ENCODE data around the gene IBA57.

The IBA57 gene

DNA sequence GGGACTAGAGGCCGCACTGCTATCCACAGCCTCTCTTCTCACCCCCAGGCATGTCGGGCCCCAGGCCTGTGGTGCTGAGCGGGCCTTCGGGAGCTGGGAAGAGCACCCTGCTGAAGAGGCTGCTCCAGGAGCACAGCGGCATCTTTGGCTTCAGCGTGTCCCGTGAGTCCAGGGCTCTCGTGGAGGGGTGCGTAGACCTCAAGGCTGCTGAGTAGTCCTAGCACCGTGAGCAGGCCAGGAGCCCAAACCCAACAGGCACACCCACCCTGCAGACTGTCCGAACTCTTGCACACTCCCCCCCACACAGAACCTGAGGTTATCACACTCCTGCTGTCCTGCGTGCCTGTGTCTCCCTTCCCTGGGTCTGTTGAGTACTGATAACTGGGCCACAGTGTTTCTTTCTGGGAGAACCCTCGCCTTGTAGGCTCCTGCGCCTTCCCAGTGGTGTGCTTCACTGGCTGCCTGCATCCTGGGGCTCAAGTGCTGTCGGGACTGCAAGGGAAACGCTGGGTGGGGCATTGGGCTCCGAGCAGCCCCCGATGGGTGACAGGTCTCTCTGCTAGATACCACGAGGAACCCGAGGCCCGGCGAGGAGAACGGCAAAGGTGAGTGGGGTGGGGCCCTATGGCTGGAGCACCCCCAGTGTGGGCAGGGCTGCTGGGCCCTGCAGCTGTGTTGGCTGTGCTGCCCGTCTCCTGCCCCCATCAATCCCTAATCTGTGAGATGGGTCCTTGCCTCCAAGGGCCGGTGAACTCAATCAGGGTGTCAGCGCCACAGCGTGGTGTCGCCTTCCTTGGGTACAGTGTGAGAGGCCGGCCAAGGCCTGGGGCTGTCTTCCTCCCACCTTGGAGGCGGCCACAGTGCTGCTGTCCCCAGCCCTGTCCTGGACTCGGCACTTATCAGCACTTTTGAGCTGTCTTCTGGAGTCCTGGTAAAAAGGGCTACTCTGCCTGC, 19.9 kb upstream of the IBA57 start:
- TF ChIP-seq, protein P1, sequence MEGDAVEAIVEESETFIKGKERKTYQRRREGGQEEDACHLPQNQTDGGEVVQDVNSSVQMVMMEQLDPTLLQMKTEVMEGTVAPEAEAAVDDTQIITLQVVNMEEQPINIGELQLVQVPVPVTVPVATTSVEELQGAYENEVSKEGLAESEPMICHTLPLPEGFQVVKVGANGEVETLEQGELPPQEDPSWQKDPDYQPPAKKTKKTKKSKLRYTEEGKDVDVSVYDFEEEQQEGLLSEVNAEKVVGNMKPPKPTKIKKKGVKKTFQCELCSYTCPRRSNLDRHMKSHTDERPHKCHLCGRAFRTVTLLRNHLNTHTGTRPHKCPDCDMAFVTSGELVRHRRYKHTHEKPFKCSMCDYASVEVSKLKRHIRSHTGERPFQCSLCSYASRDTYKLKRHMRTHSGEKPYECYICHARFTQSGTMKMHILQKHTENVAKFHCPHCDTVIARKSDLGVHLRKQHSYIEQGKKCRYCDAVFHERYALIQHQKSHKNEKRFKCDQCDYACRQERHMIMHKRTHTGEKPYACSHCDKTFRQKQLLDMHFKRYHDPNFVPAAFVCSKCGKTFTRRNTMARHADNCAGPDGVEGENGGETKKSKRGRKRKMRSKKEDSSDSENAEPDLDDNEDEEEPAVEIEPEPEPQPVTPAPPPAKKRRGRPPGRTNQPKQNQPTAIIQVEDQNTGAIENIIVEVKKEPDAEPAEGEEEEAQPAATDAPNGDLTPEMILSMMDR (conservative IDR thresholded peaks at IDR 0.05) = no peak
- no peak overlapping the region for H3K27ac ChIP-seq

DNA sequence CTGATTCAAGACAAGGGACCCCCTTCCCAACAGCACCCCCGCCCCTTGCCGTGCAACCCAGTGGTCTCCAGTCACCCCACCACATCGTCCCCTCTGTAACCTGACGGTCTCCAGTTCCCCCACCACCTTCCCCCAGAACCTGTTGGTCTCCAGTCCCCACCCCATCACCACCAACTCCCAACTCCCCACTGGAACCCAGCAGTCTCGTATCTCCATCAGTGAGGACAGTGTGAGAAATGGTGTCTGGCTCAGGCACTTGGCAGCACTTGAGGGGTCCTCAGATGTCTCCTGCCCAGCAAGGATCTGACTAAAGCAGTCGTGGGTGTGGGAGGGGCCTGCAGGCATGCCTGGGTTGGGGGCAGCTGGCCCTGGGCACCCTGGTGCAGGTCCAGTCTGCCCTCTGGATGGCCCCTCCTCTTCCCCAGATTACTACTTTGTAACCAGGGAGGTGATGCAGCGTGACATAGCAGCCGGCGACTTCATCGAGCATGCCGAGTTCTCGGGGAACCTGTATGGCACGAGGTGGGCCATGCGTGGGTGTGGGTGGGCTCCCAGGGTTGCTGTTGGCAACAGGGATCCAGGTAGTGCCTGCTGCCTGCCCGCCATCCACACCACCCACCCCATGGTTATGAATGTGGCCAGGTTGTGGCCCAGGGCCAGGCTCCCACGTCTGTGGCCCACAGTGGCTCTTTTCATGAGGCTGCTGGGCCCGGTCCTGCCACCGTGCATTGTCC, 19.0 kb upstream of the IBA57 start:
- no peak overlapping the region for H3K27ac ChIP-seq
- TF ChIP-seq, protein P1 (conservative IDR thresholded peaks at IDR 0.05) = no peak

DNA sequence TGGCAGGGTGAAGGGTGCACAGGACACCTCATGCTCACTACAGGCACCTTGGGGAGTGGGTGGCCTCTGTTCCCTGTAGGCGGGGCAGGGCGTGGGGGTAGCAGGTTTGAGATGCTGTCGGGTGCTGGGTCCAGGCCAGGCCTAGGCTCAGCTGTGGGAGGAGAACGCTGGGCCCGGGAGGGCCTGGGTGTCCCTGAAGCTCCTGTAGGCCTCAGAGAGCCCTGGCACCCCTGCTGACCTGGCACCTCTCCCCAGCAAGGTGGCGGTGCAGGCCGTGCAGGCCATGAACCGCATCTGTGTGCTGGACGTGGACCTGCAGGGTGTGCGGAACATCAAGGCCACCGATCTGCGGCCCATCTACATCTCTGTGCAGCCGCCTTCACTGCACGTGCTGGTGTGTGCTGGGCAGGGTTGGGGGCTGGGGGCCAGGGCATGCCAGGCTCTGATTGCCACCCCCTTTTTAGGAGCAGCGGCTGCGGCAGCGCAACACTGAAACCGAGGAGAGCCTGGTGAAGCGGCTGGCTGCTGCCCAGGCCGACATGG, 18.4 kb upstream of the IBA57 start:
- H3K27ac ChIP-seq = no peak overlapping the region
- TF ChIP-seq, protein P1 (conservative IDR thresholded peaks at IDR 0.05) = no peak

DNA sequence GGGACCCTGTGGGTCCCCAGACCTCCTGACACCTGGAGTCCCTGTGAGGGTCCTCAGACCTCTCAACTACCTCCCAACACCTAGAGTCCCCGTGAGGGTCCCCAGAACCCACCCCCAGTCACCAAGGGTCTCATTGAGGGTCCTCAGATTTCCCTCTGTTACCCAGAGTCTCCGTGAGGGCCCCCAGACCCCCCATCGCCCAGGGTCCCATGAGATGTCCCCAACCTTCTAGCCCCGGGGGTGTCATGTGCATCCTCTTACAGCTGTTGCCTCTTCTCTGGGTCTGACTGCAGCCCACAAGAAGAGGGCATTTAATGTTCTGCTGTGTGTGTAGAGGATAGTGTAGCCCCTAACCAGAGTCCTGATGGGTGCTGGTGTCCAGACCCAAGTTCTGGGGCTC, 17.8 kb upstream of the IBA57 start:
- TF ChIP-seq, protein P1 (conservative IDR thresholded peaks at IDR 0.05) = no peak
- no peak overlapping the region for H3K27ac ChIP-seq

DNA sequence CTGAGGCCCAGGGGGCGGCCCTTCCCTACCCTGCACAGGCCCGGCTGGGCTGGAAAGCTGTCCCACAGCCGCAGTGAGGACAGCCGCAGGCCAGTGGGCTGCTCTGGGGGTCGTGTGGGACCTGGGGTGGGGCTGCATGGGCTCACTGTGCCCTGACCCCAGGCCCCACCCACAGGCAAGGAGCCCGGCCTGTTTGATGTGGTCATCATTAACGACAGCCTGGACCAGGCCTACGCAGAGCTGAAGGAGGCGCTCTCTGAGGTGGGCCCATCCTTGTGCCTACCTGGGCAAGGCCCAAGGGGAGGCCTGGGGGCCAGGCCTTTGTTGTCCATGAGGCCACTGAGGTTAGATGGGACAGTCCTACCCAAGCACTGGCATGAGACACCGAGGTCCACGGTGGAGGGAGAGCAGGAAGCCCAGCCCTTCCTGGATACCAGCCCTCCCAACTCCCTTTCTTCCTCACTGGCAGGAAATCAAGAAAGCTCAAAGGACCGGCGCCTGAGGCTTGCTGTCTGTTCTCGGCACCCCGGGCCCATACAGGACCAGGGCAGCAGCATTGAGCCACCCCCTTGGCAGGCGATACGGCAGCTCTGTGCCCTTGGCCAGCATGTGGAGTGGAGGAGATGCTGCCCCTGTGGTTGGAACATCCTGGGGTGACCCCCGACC, 17.3 kb upstream of the IBA57 start:
- TF ChIP-seq, protein P1 (conservative IDR thresholded peaks at IDR 0.05) = no peak

DNA sequence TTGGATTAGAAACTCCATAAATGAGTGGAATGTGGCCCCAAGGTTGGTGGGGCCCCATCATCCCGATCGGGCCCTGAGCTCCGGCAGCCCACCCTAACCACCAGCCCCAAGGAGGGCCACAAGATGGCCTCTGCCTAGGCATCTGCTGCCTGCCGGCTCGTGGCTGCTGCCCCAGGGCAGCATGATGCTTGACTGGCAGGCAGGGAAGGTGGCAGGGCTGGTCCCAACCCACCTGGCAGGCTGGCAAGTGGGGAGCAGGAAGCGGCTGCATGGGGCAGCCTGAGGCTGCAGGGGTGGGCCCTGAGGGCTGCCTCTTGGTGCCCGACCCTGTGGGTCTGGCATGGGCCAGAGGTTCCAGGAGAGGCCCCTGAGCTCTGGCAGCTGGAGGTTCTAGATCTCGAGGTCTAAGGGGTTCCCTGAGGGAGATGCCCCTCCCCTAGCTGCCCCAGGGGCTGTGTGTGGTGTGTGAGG, 16.6 kb upstream of the IBA57 start:
- TF ChIP-seq, protein P1 (conservative IDR thresholded peaks at IDR 0.05) = no peak
- H3K27ac ChIP-seq = no peak overlapping the region

More for the DNA sequence above, 17.3 kb upstream of the IBA57 start:
- H3K27ac ChIP-seq = no peak overlapping the region
